T follicular helper cell (primary cell): ENCODE data around the gene FRS2.

Source experiments
- DNase-seq: peaks from one replicate; pipeline ENCODE4 v3.0.0-alpha.2; 2020; ENCODE audit warnings: low read depth

Gene FRS2

GRCh38 chr12:69527506-69528272 is 57.5 kb downstream of the FRS2 start:
- no peak for DNase-seq

- DNase-seq: no peak
These were observed 58.8 kb downstream of the FRS2 start for GRCh38 chr12:69529021-69529420.

GRCh38 chr12:69533844-69534243 is 63.7 kb downstream of the FRS2 start:
- DNase-seq: no peak

- DNase-seq: no peak
These were observed 64.2 kb downstream of the FRS2 start for GRCh38 chr12:69534389-69534822.

- no peak for DNase-seq
These were observed 70.8 kb downstream of the FRS2 start for GRCh38 chr12:69540987-69541386.

- no peak for DNase-seq
These were observed 73.9 kb downstream of the FRS2 start for GRCh38 chr12:69544087-69544486.

GRCh38 chr12:69545081-69545480 is 74.9 kb downstream of the FRS2 start:
- no peak for DNase-seq

- DNase-seq: no peak
These were observed 76.7 kb downstream of the FRS2 start for GRCh38 chr12:69546693-69547438.

- no peak for DNase-seq
These were observed 78.5 kb downstream of the FRS2 start for GRCh38 chr12:69548687-69549086.

GRCh38 chr12:69550569-69551350 is 80.6 kb downstream of the FRS2 start:
- no peak for DNase-seq

- no peak for DNase-seq
These were observed 83.5 kb downstream of the FRS2 start for GRCh38 chr12:69553628-69554248.

- no peak for DNase-seq
These were observed 85.3 kb downstream of the FRS2 start for GRCh38 chr12:69555461-69555860.

- no peak for DNase-seq
These were observed 86.2 kb downstream of the FRS2 start for GRCh38 chr12:69556383-69556782.

- no peak for DNase-seq
These were observed 93.1 kb downstream of the FRS2 start for GRCh38 chr12:69563166-69563762.

- no peak for DNase-seq
These were observed 96.4 kb downstream of the FRS2 start for GRCh38 chr12:69566603-69567002.

- no peak for DNase-seq
These were observed 99.0 kb downstream of the FRS2 start for GRCh38 chr12:69569236-69569635.

- no peak for DNase-seq
These were observed 99.9 kb downstream of the FRS2 start for GRCh38 chr12:69570000-69570516.

GRCh38 chr12:69570545-69571399 is 100.6 kb downstream of the FRS2 start:
- DNase-seq: peak; percentile 45

GRCh38 chr12:69575346-69575745 is 105.2 kb downstream of the FRS2 start:
- no peak for DNase-seq

GRCh38 chr12:69578283-69578682 is 108.1 kb downstream of the FRS2 start:
- DNase-seq: no peak
